Measurements from ENCODE around the gene TEAD4. TPM values are rescaled to one million over a fixed set of nuclear protein-coding genes. Genes with fewer than 3 reads are reported as not detected.
"Not testable (repeated sequence)": the region's sequence is repeated elsewhere in the genome, so short reads cannot be mapped to it uniquely, and the experiment has no call there.

The TEAD4 gene
- total and polyA plus RNA-seq, 8 donors: 12.2 to 34.1 (median 13.8) TPM

DNA sequence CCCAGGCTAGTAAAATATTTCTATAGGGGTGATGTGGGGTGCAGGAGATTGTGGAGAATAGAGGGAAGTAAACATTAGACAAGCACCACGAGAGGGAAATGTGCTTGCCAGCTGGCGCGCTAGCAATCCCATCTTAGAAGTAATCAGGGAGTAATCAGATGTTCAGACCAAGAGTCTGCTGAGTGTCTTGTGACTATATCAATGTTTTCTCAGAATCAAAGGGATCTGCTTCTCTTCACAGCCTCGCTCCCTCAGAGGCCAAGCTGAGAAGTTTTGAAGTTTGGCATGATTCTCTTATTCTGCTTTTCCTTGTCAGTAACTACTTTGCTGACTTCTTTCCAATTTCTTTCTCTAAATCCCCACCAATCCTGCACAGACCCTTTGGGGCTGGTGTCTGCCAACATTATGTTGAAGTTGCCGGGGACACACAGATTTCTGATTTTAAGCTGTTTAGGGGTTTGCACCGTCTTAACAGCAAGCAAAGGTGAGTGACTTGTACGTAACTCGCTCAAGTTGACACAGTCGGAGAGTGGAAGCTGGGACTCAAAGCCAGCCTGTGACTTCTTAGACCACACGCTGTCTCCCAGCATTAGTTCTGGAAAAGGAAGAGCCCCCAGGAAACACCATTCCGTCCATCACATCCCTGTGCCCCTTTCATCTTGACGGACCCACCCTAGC, 96.0 kb downstream of the TEAD4 start:
- intact Hi-C loops (cut with DNase I): no loop called here
- peak in 3 of 4 donors; percentile 34 to 82 (median 75) for DNase-seq
- H3K27ac ChIP-seq: peak overlapping the region in 1 of 2 donors; percentile 44

DNA sequence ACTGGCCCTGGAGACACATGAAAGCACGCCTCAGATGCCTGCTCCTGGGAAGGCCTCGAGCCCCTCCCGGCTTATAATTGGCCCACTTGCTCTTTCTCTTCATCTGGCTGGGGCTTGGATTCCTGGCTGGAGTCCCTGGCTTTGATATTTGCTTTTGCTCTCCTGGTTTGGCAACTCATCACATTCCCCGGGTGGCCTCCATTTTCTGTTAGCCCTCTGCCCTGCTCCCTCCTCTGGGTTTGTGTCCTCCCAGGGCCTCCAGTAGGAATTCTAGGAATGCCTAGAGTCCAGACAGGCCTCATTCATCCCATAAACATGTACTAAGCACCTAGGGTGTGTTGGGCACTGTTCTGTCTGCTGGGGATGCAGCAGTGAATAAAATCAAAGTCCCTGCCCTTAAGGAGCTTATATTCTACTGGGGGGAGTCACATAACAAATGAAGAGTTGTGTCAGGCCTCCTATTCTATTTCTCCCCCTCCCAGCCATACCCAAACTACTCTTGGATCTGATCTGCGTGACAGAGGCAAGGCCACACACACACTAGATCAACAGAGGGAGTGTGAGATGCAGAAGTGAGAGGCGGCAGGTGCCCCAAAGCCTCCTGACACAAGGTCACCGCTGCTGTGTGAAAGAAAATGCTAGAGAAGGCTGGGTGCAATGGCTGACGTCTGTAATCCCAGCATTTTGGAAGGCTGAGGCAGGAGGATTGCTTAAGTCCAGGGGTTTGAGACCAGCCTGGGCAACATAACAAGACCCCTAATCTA, 96.7 kb downstream of the TEAD4 start:
- Histone ChIP-seq H3K27me3 (no peaks in the 10 kb centered on the region), H3K4me1 (peaks cover 0 to 6% of the 10 kb centered on the region in 2 donors), H3K27ac (peak overlapping the region in 1 of 2 donors; percentile 44), H3K36me3 (no peaks in the 10 kb centered on the region), H3K4me3 (no peak overlapping the region), H3K9me3 (no peaks in the 10 kb centered on the region)
- intact Hi-C loops (cut with DNase I): no loop called here
- TF ChIP-seq, protein P1, sequence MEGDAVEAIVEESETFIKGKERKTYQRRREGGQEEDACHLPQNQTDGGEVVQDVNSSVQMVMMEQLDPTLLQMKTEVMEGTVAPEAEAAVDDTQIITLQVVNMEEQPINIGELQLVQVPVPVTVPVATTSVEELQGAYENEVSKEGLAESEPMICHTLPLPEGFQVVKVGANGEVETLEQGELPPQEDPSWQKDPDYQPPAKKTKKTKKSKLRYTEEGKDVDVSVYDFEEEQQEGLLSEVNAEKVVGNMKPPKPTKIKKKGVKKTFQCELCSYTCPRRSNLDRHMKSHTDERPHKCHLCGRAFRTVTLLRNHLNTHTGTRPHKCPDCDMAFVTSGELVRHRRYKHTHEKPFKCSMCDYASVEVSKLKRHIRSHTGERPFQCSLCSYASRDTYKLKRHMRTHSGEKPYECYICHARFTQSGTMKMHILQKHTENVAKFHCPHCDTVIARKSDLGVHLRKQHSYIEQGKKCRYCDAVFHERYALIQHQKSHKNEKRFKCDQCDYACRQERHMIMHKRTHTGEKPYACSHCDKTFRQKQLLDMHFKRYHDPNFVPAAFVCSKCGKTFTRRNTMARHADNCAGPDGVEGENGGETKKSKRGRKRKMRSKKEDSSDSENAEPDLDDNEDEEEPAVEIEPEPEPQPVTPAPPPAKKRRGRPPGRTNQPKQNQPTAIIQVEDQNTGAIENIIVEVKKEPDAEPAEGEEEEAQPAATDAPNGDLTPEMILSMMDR (IDR thresholded peaks at IDR 0.05): no peak
- DNase-seq (peak in 2 of 4 donors; percentile 30 to 32), ATAC-seq (peak; percentile 29)

More for the DNA sequence above, 96.0 kb downstream of the TEAD4 start:
- TF ChIP-seq, protein P1 (IDR thresholded peaks at IDR 0.05): no peak
- ATAC-seq: peak; percentile 54
- Histone ChIP-seq H3K4me3 (no peak overlapping the region), H3K27me3 (no peaks in the 10 kb centered on the region), H3K4me1 (peaks cover under 1 to 6% of the 10 kb centered on the region in 2 donors), H3K36me3 (no peaks in the 10 kb centered on the region), H3K9me3 (no peaks in the 10 kb centered on the region)

DNA sequence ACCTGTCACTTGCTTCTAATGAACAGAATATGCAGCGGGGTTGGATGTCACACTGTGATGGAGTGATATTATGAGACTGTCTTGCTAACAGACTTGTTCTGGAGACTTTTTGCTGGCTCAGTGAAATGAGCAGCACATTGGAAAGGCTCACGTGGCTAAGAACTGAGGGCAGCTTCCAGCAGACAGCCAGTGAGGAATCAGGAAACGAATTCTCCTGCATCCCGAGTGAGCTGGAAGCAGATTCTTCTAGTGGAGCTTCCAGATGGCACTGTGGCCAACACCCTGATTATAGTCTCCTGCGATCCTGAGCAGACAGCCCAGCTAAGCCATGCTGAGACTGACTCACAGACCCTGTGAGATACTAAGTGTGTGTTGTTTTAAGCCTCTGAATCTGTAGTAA, 101.9 kb downstream of the TEAD4 start:
- intact Hi-C loops (cut with DNase I): no loop called here
- Histone ChIP-seq H3K4me1 (no peaks in the 10 kb centered on the region), H3K27me3 (no peaks in the 10 kb centered on the region), H3K9me3 (no peaks in the 10 kb centered on the region), H3K4me3 (no peak overlapping the region), H3K36me3 (no peaks in the 10 kb centered on the region), H3K27ac (no peak overlapping the region)
- ATAC-seq (no peak), DNase-seq (no peak)
- TF ChIP-seq, protein P1 (IDR thresholded peaks at IDR 0.05): no peak

DNA sequence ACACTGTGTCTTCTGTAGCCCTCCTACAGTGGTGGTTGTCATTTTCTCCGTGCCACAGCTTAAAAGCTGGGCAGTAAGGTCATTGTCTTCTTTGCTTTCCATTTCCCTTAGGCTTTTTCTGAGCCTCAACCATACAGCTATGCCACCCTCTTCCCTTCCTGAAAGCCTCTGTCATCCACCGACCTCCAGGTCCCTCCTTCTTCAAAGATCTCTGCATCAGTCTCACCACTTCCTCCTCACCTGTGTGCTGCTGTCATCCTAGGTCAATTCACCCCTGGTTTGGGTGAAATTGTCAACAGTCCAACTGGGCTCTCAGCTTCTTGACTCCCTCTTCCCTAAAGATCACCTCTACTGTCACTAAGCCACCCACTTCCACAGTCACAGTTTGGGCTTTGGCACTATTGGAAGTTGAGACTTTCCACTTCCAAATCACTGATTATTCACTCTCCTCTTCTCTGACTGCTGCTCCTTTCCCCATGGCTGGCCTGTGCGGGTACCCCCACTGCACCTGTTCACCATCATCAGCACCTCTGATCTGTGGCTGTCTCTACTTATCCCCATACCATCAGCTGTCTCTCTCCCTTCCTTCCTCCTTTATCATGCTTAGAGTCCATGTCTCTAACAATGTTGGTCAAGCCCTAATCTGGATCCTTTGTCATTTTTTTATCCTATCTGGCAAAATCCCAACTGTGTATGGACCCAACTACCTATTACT, 102.5 kb downstream of the TEAD4 start:
- TF ChIP-seq, protein P1 (IDR thresholded peaks at IDR 0.05): no peak
- intact Hi-C loops (cut with DNase I): no loop called here
- no peak overlapping the region for H3K27ac ChIP-seq
- H3K9me3 ChIP-seq: no peaks in the 10 kb centered on the region
- DNase-seq (no peak), ATAC-seq (no peak)
- no peaks in the 10 kb centered on the region for H3K27me3 ChIP-seq
- H3K4me1 ChIP-seq: no peaks in the 10 kb centered on the region
- H3K36me3 ChIP-seq: no peaks in the 10 kb centered on the region
- no peak overlapping the region for H3K4me3 ChIP-seq

DNA sequence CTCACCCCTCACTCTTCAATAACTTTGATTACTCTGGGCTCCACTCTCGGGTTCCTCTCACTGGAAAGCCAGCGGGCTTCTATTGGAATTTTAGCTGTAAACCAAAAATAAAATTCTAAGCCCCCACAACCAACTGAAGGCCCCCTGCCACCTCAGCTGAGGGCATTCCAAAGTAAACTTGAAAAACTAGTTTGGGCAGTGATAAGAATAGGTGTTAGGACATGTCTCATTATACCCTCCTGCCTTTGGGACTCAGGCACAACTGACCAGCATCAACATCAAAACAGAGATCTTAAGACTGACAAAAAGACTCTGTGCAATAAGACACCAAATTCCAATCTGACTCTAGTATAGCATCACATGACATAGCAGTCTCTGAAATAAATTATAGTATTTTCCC, 106.1 kb downstream of the TEAD4 start:
- no peaks in the 10 kb centered on the region for H3K4me1 ChIP-seq
- intact Hi-C loops (cut with DNase I): no loop called here
- ATAC-seq (no peak), DNase-seq (no peak)
- H3K9me3 ChIP-seq: no peaks in the 10 kb centered on the region
- H3K27me3 ChIP-seq: no peaks in the 10 kb centered on the region
- no peak overlapping the region for H3K27ac ChIP-seq
- H3K4me3 ChIP-seq: no peak overlapping the region
- no peaks in the 10 kb centered on the region for H3K36me3 ChIP-seq
- TF ChIP-seq, protein P1 (IDR thresholded peaks at IDR 0.05): no peak

DNA sequence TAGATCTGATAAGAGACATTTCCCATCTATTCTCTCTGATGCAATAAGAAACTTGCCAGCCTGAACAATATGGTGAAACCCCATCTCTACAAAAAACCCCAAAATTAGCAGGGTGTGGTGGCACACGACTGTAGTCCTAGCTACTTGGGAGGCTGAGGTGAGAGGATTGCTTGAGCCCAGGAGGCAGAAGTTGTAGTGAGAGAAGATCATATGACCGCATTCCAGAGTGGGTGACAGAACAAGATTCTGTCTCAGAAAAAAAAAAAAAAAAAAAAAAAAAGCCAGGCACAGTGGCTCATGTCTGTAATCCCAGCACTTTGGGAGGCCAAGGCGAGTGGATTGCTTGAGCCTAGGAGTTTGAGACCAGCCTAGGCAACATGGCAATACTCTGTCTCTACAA, 106.6 kb downstream of the TEAD4 start:
- DNase-seq; H3K9me3 ChIP-seq; H3K4me1 ChIP-seq; H3K27ac ChIP-seq; H3K36me3 ChIP-seq; H3K4me3 ChIP-seq; H3K27me3 ChIP-seq; ATAC-seq; intact Hi-C loops (cut with DNase I): not testable (repeated sequence)
